ENCODE results near the gene VPS37B. TPM values are rescaled to one million over a fixed set of nuclear protein-coding genes. Genes with fewer than 3 reads are reported as not detected.

The VPS37B gene
- total RNA-seq, 4 donors from 2014 or later: 49.5 to 92.8 (median 58.4) TPM

DNA sequence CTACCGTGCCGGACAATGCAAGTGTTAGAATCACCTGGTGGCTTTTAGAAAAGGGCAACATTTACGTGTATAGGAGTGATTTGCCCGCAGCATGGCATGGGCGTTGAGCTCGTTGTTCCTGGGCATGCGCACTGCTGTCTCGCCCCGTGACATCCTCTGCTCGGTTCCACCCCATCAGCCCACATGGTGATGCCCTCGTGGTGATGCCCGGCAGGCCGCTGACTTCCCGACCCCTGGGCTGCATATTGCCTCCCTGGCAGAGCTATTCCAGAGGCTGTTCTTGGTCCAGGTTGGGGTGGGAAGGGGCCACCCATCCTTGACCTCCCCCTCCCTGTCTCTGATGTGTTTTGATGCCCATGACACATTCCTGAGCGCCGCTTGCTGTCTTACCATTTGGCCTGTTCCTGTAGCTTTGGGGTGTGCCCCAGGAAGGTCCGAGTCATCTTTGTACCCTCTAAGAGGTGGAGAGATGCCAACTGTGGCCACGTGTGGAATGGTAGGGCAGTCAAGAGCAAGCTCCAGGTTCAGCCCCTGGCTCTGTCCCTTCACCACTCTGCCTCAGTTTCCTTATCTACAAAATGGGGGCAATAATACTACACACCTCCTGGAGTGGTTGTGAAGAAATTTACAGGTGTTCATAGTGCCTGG lies 55.9 kb downstream of the VPS37B start:
- Histone ChIP-seq H3K4me1 (peaks cover 0 to 47% (median 6%) of the 10 kb centered on the region in 4 donors), H3K27me3 (no peaks in the 10 kb centered on the region), H3K4me3 (no peak overlapping the region), H3K27ac (no peak overlapping the region), H3K9me3 (no peaks in the 10 kb centered on the region), H3K36me3 (no peaks in the 10 kb centered on the region)
- TF ChIP-seq, protein P1, sequence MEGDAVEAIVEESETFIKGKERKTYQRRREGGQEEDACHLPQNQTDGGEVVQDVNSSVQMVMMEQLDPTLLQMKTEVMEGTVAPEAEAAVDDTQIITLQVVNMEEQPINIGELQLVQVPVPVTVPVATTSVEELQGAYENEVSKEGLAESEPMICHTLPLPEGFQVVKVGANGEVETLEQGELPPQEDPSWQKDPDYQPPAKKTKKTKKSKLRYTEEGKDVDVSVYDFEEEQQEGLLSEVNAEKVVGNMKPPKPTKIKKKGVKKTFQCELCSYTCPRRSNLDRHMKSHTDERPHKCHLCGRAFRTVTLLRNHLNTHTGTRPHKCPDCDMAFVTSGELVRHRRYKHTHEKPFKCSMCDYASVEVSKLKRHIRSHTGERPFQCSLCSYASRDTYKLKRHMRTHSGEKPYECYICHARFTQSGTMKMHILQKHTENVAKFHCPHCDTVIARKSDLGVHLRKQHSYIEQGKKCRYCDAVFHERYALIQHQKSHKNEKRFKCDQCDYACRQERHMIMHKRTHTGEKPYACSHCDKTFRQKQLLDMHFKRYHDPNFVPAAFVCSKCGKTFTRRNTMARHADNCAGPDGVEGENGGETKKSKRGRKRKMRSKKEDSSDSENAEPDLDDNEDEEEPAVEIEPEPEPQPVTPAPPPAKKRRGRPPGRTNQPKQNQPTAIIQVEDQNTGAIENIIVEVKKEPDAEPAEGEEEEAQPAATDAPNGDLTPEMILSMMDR (IDR thresholded peaks at IDR 0.05): no peak
- TF ChIP-seq POLR2A (IDR thresholded peaks at IDR 0.05): no peak
- DNase-seq: peak in 1 of 3 donors; percentile 39

DNA sequence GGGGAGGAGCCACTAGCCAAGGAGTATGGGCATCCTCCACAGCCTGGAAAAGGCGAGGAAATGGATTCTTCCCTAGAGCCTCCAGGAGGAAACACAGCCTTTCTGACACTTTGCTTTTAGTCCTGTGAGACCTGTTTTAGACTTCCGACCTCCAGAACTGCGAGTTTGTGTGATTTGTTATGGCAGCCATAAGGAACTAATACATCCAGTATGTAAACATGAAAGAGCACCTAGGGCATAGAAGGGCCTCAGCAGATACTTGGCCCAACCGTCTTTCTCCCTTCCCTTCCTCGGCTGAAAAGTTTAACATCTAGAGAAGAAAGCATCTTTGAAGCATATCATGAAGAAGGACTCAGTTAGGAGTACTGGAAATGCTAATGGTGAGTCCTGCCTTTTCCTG lies 57.1 kb downstream of the VPS37B start:
- H3K4me3 ChIP-seq: no peak overlapping the region
- peak overlapping the region in 1 of 4 donors; percentile 79 for H3K27ac ChIP-seq
- no peaks in the 10 kb centered on the region for H3K36me3 ChIP-seq
- DNase-seq: no peak
- TF ChIP-seq, protein P1 (IDR thresholded peaks at IDR 0.05): no peak
- no peak for TF ChIP-seq POLR2A (IDR thresholded peaks at IDR 0.05)
- H3K27me3 ChIP-seq: no peaks in the 10 kb centered on the region
- H3K4me1 ChIP-seq: peaks cover 0 to 55% (median 6%) of the 10 kb centered on the region in 4 donors
- H3K9me3 ChIP-seq: no peaks in the 10 kb centered on the region

DNA sequence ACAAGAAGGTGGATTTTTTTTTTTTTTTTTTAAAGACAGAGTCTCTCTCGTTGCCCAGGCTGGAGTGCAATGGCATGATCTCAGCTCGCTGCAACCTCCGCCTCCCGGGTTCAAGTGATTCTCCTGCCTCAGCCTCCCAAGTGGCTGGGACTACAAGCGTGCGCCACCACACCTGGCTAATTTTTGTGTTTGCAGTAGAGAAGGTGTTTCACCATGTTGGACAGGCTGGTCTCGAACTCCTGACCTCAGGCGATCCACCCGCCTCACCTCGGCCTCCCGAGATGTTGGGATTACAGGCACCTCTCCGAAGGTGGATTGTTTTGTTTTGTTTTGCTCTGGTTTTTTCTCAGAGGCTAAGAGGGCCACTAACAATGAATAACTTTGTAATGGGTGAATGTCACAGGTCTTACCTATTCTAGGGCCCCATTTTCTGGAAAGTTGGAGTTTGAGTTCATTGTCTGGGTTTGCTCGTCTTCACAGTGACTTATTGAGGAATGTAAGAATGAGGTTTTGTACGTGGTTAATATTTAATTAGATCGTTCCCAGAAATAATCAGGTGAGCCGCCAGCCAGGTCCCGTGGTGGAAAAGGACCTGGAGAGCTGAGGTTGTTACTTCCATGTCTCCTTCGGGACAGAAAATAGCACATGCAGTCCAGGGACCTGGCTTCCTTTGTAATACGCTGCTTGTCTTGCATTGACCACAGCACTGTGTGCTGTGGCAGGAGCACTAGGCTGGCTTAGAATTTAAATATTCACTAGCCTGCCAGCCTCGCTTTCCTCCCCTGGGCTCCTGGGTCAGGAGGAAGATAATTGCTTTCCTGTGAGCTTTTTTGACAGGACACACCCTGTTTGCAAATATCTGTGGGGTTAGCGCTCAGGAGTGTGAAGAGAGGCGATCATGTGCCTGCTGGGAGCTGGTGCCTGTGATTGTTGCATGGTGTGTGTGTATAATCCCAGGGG lies 58.3 kb downstream of the VPS37B start:
- peak overlapping the region; percentile 79 to 97 (median 90) for H3K27ac ChIP-seq
- no peaks in the 10 kb centered on the region for H3K9me3 ChIP-seq
- H3K4me3 ChIP-seq: peak overlapping the region in 2 of 4 donors; percentile 94 to 99
- peaks cover 0 to 49% (median 6%) of the 10 kb centered on the region in 4 donors for H3K4me1 ChIP-seq
- DNase-seq: peak in 1 of 3 donors; percentile 55
- TF ChIP-seq POLR2A (IDR thresholded peaks at IDR 0.05): no peak
- TF ChIP-seq, protein P1 (IDR thresholded peaks at IDR 0.05): no peak
- H3K36me3 ChIP-seq: no peaks in the 10 kb centered on the region
- no peaks in the 10 kb centered on the region for H3K27me3 ChIP-seq

DNA sequence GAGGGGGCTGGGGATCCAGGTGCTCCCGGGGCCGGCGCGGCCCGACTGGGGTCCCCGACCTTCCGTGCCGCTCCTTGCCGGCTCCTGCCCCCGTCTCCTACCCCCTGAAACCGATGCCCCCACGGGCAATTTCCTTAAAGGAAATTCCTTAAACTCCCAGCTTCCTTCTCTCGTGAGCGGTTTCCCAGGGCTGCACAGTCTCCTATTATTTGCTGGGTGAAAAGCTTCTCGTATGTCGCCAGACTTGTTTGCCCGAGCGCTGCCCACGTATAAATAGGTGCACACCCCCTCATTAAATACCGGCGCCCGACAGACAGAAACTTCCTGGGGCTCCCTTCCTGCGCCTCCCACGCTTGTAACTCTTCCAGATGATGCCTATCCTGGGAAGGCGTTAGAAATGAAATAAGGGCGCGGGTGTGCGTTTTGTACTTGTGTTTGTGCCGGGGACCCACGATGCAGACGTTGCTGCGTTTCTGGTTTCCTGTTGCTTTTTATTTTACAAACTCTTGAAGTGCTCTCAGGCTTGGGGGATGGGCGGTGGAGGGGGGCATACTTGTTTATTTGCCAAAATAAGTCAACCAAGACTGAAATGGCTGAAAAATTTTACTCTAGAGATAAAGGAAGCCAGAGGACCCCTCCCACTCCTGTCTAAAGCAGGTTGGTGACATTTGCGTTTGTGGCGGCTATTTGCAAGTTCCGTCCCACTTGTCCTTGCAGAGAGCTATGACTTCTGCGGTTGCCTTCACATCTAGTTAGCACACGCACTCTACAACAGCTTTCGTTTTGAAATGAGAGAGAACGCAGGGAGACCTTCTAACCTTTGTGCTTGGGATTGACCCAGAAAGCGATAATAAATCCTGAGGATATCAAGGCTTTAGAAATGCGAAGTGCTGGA lies 59.6 kb downstream of the VPS37B start:
- Histone ChIP-seq H3K27me3 (no peaks in the 10 kb centered on the region), H3K4me1 (peaks cover 0 to 39% (median 6%) of the 10 kb centered on the region in 4 donors), H3K36me3 (no peaks in the 10 kb centered on the region), H3K27ac (peak overlapping the region; percentile 88 to 97 (median 94)), H3K9me3 (no peaks in the 10 kb centered on the region), H3K4me3 (peak overlapping the region; percentile 69 to 99 (median 94))
- peak; percentile 68 to 84 (median 83) for DNase-seq
- TF ChIP-seq, protein P1 (IDR thresholded peaks at IDR 0.05): no peak
- peak; percentile 58 to 61 for TF ChIP-seq POLR2A (IDR thresholded peaks at IDR 0.05)

DNA sequence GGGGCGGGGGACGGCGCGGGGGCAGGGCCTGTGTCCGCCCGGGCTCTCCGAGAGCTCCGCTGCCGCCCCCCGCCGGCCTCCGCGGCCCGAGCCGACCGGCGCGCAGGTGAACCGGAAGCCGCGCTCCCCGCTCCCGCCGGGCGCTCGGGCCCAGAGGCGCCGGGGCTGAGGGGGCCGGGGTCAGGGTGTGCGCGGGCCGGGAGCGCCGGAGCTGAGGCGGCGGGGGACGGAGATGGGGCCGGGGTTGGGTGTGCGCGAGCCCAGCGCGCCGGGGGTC lies 60.2 kb downstream of the VPS37B start:
- Histone ChIP-seq H3K4me1 (peaks cover 0 to 38% (median 6%) of the 10 kb centered on the region in 4 donors), H3K27me3 (no peaks in the 10 kb centered on the region), H3K36me3 (no peaks in the 10 kb centered on the region), H3K4me3 (peak overlapping the region; percentile 69 to 99 (median 94)), H3K9me3 (no peaks in the 10 kb centered on the region), H3K27ac (peak overlapping the region; percentile 88 to 97 (median 94))
- DNase-seq: peak; percentile 31 to 69 (median 67)
- TF ChIP-seq, protein P1 (IDR thresholded peaks at IDR 0.05): no peak
- no peak for TF ChIP-seq POLR2A (IDR thresholded peaks at IDR 0.05)
